Measurements from ENCODE around the gene WDR27.

WDR27 gene

DNA sequence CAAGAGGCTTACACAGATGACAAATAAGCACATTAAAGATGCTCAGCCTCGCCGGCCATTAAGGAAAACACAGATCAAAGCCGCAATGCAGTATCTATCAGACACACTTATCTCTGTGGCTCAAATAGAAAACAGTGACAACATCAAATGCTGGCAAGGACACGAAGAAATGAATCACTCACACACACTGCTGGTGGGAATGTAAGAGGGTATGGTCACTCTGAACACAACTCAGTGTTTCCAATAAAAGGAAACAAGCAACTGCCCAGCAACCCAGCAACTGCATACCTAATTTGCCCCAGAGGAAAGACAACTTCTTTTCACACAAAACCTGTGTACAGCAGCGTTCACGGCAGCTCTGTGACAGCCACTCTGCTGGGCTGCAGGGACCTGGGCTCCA lies 155.8 kb downstream of the WDR27 start:
- TF ChIP-seq, protein P1, sequence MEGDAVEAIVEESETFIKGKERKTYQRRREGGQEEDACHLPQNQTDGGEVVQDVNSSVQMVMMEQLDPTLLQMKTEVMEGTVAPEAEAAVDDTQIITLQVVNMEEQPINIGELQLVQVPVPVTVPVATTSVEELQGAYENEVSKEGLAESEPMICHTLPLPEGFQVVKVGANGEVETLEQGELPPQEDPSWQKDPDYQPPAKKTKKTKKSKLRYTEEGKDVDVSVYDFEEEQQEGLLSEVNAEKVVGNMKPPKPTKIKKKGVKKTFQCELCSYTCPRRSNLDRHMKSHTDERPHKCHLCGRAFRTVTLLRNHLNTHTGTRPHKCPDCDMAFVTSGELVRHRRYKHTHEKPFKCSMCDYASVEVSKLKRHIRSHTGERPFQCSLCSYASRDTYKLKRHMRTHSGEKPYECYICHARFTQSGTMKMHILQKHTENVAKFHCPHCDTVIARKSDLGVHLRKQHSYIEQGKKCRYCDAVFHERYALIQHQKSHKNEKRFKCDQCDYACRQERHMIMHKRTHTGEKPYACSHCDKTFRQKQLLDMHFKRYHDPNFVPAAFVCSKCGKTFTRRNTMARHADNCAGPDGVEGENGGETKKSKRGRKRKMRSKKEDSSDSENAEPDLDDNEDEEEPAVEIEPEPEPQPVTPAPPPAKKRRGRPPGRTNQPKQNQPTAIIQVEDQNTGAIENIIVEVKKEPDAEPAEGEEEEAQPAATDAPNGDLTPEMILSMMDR (conservative IDR thresholded peaks at IDR 0.05; ENCODE audit: low read length), result no peak
- no peak for TF ChIP-seq EZH2phosphoT487 (IDR thresholded peaks at IDR 0.05; ENCODE audit: borderline replicate concordance)
- no peak overlapping the region for H3K9ac ChIP-seq (ENCODE audit: low read depth, low read length, poor library complexity, severe bottlenecking)
- H3K4me1 ChIP-seq (ENCODE audit: insufficient read depth, low read length, poor library complexity, severe bottlenecking), result no peaks in the 10 kb centered on the region
- H3F3A ChIP-seq (ENCODE audit: low read depth), result no peaks in the 10 kb centered on the region
- no peaks in the 10 kb centered on the region for H3K36me3 ChIP-seq (ENCODE audit: insufficient read depth, low read length)
- no peak overlapping the region for H3K4me3 ChIP-seq (ENCODE audit: low read length, poor library complexity, severe bottlenecking)
- no peaks in the 10 kb centered on the region for H3K9me2 ChIP-seq (replicated peaks; ENCODE audit: low read depth, low read length)
- no peak overlapping the region for H2AFZ ChIP-seq (ENCODE audit: low read length)
- no peaks in the 10 kb centered on the region for H3K27me3 ChIP-seq (ENCODE audit: insufficient read depth, low read length, poor library complexity, severe bottlenecking)
- no peaks in the 10 kb centered on the region for H4K20me1 ChIP-seq (ENCODE audit: insufficient read depth, low read length, poor library complexity, severe bottlenecking)
- no peak overlapping the region for H3K4me2 ChIP-seq (ENCODE audit: low read depth, low read length, poor library complexity, severe bottlenecking)
- peaks cover 8% of the 10 kb centered on the region; the same call in 1 of the 2 replicates for H3K9me3 ChIP-seq (ENCODE audit: insufficient read depth, low read depth, low read length)
- H3K79me2 ChIP-seq (ENCODE audit: insufficient read depth, low read length), result no peaks in the 10 kb centered on the region

DNA sequence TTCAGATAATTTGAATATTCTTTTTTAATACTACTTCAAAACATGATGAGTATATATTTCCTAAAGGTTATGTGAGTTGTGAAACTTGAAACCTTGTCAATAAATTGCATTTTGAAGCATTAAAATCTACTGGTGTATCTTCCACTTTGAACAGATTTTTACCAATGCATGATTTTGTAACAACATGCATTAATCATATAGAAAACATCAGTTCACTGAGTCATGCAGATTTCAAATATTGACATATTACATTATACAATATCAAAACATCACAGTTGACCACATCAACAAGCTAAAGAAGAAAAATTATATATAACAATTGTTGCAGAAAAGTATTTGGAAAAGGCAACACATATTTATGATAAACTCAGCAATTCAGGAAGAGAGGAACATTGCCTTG lies 158.1 kb downstream of the WDR27 start:
- H3K9me2 ChIP-seq (replicated peaks; ENCODE audit: low read depth, low read length), result no peaks in the 10 kb centered on the region
- H3K9me3 ChIP-seq (ENCODE audit: insufficient read depth, low read depth, low read length), result peaks cover 7% of the 10 kb centered on the region; the same call in 1 of the 2 replicates
- no peaks in the 10 kb centered on the region for H3K4me1 ChIP-seq (ENCODE audit: insufficient read depth, low read length, poor library complexity, severe bottlenecking)
- H3K9ac ChIP-seq (ENCODE audit: low read depth, low read length, poor library complexity, severe bottlenecking), result no peak overlapping the region
- no peak overlapping the region for H3K4me2 ChIP-seq (ENCODE audit: low read depth, low read length, poor library complexity, severe bottlenecking)
- H2AFZ ChIP-seq (ENCODE audit: low read length), result no peak overlapping the region
- no peak overlapping the region for H3K4me3 ChIP-seq (ENCODE audit: low read length, poor library complexity, severe bottlenecking)
- no peaks in the 10 kb centered on the region for H4K20me1 ChIP-seq (ENCODE audit: insufficient read depth, low read length, poor library complexity, severe bottlenecking)
- H3K36me3 ChIP-seq (ENCODE audit: insufficient read depth, low read length), result no peaks in the 10 kb centered on the region
- no peaks in the 10 kb centered on the region for H3K27me3 ChIP-seq (ENCODE audit: insufficient read depth, low read length, poor library complexity, severe bottlenecking)
- no peaks in the 10 kb centered on the region for H3K79me2 ChIP-seq (ENCODE audit: insufficient read depth, low read length)
- H3F3A ChIP-seq (ENCODE audit: low read depth), result no peaks in the 10 kb centered on the region
- TF ChIP-seq, protein P1 (conservative IDR thresholded peaks at IDR 0.05; ENCODE audit: low read length), result no peak
- TF ChIP-seq EZH2phosphoT487 (IDR thresholded peaks at IDR 0.05; ENCODE audit: borderline replicate concordance), result no peak

DNA sequence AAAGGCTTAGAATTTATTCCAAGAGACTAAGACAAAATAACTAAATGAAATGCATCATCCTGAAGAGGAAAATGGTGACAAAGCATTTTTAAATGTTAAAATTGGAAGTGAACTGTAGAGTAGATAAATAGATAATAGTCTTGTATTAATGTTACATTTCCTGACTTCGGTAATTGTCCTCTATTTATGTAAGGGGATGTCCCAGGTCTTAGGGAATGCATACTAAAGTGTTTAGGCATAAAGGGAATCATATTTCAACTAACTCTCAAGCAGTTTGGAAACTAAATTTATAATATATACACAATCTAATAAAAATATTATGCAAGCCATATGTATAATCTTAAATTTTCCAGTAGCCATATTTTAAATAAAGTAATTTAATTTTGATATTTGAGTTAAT lies 159.3 kb downstream of the WDR27 start:
- H3F3A ChIP-seq (ENCODE audit: low read depth), result no peaks in the 10 kb centered on the region

More for the DNA sequence above, 159.3 kb downstream of the WDR27 start:
- Histone ChIP-seq H3K79me2 (ENCODE audit: insufficient read depth, low read length) (no peaks in the 10 kb centered on the region), H3K4me2 (ENCODE audit: low read depth, low read length, poor library complexity, severe bottlenecking) (no peak overlapping the region), H2AFZ (ENCODE audit: low read length) (no peak overlapping the region), H3K9me3 (ENCODE audit: insufficient read depth, low read depth, low read length) (peaks cover 7% of the 10 kb centered on the region; the same call in 1 of the 2 replicates), H3K9me2 (replicated peaks; ENCODE audit: low read depth, low read length) (no peaks in the 10 kb centered on the region), H3K4me3 (ENCODE audit: low read length, poor library complexity, severe bottlenecking) (no peak overlapping the region), H3K4me1 (ENCODE audit: insufficient read depth, low read length, poor library complexity, severe bottlenecking) (no peaks in the 10 kb centered on the region), H3K27me3 (ENCODE audit: insufficient read depth, low read length, poor library complexity, severe bottlenecking) (no peaks in the 10 kb centered on the region), H3K9ac (ENCODE audit: low read depth, low read length, poor library complexity, severe bottlenecking) (no peak overlapping the region), H3K36me3 (ENCODE audit: insufficient read depth, low read length) (no peaks in the 10 kb centered on the region), H4K20me1 (ENCODE audit: insufficient read depth, low read length, poor library complexity, severe bottlenecking) (no peaks in the 10 kb centered on the region)
- TF ChIP-seq, protein P1 (conservative IDR thresholded peaks at IDR 0.05; ENCODE audit: low read length), result no peak
- TF ChIP-seq EZH2phosphoT487 (IDR thresholded peaks at IDR 0.05; ENCODE audit: borderline replicate concordance), result no peak

Measured in Loucy (cell line).